Measurements from ENCODE around the gene TOR4A.

Gene TOR4A

DNA sequence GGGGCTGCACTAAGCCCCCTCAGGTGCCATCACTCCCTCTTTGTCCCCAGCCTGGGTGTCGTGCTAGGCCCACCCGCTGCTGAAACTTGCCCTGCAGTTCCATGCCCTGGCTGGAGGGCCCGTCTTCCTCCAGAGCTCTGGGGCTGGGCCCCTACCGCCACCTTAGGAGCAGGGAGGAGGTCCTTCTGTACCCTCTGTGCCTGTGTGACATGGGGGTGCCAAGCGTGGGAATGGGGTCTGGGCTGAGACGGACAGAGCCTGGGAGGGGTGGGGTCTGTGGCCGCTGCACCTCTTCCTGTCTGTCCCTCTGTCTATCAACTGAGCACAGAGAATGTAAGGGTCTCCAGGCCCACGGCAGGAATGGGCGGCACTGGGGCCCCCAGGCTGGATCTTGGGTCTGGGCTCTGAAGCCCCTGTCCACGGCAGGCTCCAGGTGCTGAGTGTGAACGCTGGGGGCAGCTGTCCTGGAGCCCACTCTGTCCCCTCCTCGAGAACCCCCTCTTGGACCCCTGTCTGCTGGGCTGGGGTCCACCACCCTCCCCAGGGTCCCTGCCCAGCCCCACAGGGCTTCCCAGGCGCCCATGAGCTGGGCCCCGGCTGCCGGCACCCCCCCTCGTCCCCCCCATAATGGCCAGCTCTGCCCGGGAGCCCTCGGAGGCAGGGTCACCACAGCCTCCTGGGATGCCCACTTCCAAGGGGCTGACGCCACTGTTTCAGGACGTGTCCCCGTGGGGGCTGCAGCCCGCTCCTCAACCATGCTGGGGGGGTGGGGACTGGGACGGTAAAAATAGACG lies 40.4 kb downstream of the TOR4A start:
- TF ChIP-seq CTCF (conservative IDR thresholded peaks at IDR 0.05; ENCODE audit: low read length) = no peak
- no peak overlapping the region for H3K4me3 ChIP-seq (ENCODE audit: low read length)
- DNase-seq (ENCODE audit: low read depth) = no peak

- H3K4me3 ChIP-seq (ENCODE audit: low read length) = no peak overlapping the region
- DNase-seq (ENCODE audit: low read depth) = no peak
- no peak for TF ChIP-seq CTCF (conservative IDR thresholded peaks at IDR 0.05; ENCODE audit: low read length)
Observed at GRCh38 chr9:137318602-137319001, 41.1 kb downstream of the TOR4A start.

DNA sequence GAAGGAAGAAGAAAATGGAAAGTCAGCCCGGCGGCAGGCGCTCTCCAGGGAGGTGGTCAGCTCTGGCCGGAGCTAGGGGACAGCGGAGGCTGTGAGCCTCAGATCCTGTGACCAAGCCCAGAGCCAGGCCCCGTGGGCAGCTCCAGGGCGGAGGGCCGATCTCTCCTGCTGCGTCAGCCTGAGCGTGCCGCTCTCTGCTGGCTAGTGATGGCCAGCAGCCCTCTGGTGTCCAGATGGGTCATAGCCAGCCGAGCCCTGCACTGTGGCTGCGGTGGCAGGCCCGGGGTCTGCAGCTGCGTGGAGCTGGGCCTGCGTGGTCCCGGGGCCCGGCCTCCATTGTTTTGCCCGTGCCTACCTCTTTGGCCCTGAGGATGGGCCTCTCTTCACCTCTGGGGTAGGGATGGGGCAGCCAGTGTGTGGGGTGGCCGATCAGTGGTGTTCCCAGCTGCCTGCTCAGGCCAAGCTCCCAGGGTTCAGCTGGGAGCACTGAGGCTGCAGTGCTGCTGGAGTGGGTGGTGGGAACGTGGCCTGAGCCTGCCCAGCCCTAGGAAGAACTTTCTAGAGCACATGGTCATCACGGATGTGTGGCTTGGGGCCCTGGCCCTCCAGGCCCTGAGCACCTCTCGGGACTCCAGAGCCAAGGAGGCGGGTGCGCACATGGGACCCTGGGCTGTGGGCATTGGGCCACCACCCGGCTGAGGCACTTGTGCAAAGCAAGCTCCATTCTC lies 41.6 kb downstream of the TOR4A start:
- TF ChIP-seq CTCF (conservative IDR thresholded peaks at IDR 0.05; ENCODE audit: low read length) = peak; percentile 30
- no peak for DNase-seq (ENCODE audit: low read depth)
- H3K4me3 ChIP-seq (ENCODE audit: low read length) = no peak overlapping the region

DNA sequence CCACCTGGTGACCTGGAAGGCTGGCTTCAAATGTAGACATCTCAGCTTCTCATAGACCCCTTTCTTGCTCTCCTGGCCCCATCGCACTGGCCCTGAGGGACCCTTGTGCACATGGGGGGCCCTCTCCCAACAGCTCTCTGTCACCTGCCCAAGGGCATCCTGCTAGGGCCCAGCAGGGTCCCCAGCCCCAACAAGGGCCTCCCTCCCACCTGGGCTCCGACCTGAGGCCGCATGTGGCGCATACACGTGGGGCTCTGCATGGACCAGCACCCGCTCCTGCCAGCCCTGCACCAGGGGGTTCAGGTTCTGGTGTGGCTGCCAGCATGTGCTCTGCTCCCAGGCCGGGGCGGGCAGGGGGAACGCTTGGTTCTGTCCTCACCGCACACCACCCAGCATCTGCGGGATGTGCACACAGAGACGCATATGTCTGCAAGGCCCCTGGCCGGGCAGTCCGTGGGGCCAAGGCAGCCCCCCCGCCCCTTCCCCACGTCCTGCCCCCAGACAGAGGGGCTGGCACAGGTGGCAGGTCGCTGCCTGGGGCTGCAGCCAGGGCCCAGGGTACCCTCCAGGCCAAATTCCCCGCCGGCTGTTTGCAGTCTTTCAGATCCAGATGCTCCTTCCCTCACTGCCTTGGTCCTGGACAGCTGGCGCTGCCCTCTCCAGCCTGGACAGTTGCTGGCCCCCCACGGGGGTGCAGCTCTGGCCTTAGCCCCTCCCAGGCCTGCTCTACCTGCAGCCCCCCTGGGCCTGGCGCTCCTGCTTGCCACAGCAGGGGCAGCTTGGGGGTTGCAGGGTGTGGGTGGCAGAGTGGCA lies 42.4 kb downstream of the TOR4A start:
- no peak for TF ChIP-seq CTCF (conservative IDR thresholded peaks at IDR 0.05; ENCODE audit: low read length)
- no peak for DNase-seq (ENCODE audit: low read depth)
- H3K4me3 ChIP-seq (ENCODE audit: low read length) = no peak overlapping the region

- H3K4me3 ChIP-seq (ENCODE audit: low read length) = no peak overlapping the region
- TF ChIP-seq CTCF (conservative IDR thresholded peaks at IDR 0.05; ENCODE audit: low read length) = no peak
- DNase-seq (ENCODE audit: low read depth) = no peak
Observed at GRCh38 chr9:137320555-137321384, 43.2 kb downstream of the TOR4A start.

DNA sequence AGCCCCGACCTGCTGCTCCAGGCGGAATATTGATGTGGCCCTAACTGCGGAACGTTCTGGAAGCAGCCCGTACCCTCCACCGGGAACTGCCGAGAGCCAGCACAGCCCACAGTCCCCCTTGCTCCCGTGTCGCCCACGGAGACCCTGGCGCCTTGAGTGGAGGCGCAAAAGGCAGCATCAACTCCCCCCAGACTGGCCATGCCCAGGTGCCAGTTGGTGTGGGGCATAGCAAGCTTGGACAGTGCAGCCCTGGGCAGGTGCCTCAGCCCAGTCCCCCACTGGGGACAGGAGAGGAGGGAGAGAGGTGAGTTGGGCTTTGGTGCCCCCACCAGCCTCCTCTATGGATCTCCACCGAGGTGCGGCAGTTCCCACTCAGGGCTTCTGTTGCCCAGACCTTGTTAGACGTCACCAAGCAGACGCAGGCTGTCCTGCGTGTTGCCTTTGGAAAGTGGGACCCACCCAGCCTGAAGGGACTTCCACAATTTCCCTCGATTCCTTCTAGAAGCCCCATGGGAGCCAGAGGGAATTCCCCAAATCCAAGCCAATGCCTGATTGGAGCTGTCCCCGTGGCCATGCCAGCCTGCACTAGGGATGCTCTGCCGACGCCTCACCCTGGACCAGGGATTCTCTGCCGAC lies 44.3 kb downstream of the TOR4A start:
- no peak overlapping the region for H3K4me3 ChIP-seq (ENCODE audit: low read length)
- DNase-seq (ENCODE audit: low read depth) = no peak
- TF ChIP-seq CTCF (conservative IDR thresholded peaks at IDR 0.05; ENCODE audit: low read length) = no peak
